Naive thymus-derived CD4-positive, alpha-beta T cell (primary cell): ENCODE data around the gene ATP5PD. TPM values are rescaled to one million over a fixed set of nuclear protein-coding genes. Genes with fewer than 3 reads are reported as not detected.

Source experiments
- ATAC-seq: fragments of 150-1000 bp; cut with Tn5 transposase; 2 replicates; pipeline ENCODE4 v1.10.0; 2021; ENCODE audit warnings: mild to moderate bottlenecking, moderate library complexity
- CTCF ChIA-PET: fragments of 350-600 bp; sonication (Branson Sonifier 250); formaldehyde crosslinking; loops from one replicate; lab custom pipeline; 2021; ENCODE audit warnings: antibody characterized with exemption; lab: Charles Lee
- POLR2A ChIA-PET: fragments of 350-600 bp; sonication (Branson Sonifier 250); formaldehyde crosslinking; loops from one replicate; lab custom pipeline; 2021; ENCODE audit warnings: antibody characterized with exemption, inconsistent platforms; lab: Charles Lee
- DNase-seq, 9 donors: peaks; one replicate each; pipeline versions ENCODE4 v3.0.0 to v3.0.0-alpha.2; 2020 to 2022; ENCODE audit warnings: mixed read lengths in 1 of 9
- H3K27ac ChIP-seq: one replicate; pipeline ENCODE4 v1.7.0; 2013; ENCODE audit warnings: mild to moderate bottlenecking, low read depth, low read length, moderate library complexity
- H3K27me3 ChIP-seq, 2 donors: one replicate each; pipeline ENCODE4 v1.7.0; 2013; ENCODE audit warnings: low read length in 2 of 2, mild to moderate bottlenecking in 2 of 2, moderate library complexity in 2 of 2; ENCODE audit not compliant: control insufficient read depth in 2 of 2, insufficient read depth in 2 of 2
- H3K36me3 ChIP-seq, 3 experiments: 1 replicate in 2 of 3; 2 replicates in 1 of 3; pipeline ENCODE4 v1.7.0; 2013; ENCODE audit warnings: low read length in 3 of 3, mild to moderate bottlenecking in 3 of 3, moderate library complexity in 1 of 3; ENCODE audit not compliant: insufficient read depth in 3 of 3, control insufficient read depth in 2 of 3
- H3K4me1 ChIP-seq, 2 donors: one replicate each; pipeline ENCODE4 v1.7.0; 2013; ENCODE audit warnings: low read length in 2 of 2, mild to moderate bottlenecking in 2 of 2, moderate library complexity in 1 of 2; ENCODE audit not compliant: control insufficient read depth in 2 of 2, insufficient read depth in 2 of 2
- H3K4me3 ChIP-seq: 2 replicates; pipeline ENCODE4 v1.7.0; 2013; ENCODE audit warnings: mild to moderate bottlenecking, low read length
- H3K9me3 ChIP-seq, 3 experiments: 1 replicate in 2 of 3; 2 replicates in 1 of 3; pipeline ENCODE4 v1.7.0; 2013; ENCODE audit warnings: low read length in 3 of 3; ENCODE audit not compliant: control insufficient read depth in 2 of 3
- H3K27ac Mint-ChIP-seq, 9 donors: one replicate each; pipeline ENCODE4 v1.8.0; 2020 to 2022; ENCODE audit warnings: mixed read lengths in 9 of 9, mild to moderate bottlenecking in 8 of 9, moderate library complexity in 5 of 9, inconsistent platforms in 2 of 9
- H3K27me3 Mint-ChIP-seq, 5 donors: one replicate each; pipeline ENCODE4 v1.8.0; 2021 to 2022; ENCODE audit warnings: mixed read lengths in 5 of 5, mild to moderate bottlenecking in 1 of 5
- H3K36me3 Mint-ChIP-seq, 5 donors: one replicate each; pipeline ENCODE4 v1.8.0; 2020 to 2022; ENCODE audit warnings: mixed read lengths in 5 of 5, mild to moderate bottlenecking in 3 of 5, inconsistent platforms in 1 of 5
- H3K4me1 Mint-ChIP-seq, 7 donors: one replicate each; pipeline ENCODE4 v1.8.0; 2020 to 2022; ENCODE audit warnings: mixed read lengths in 7 of 7, mild to moderate bottlenecking in 3 of 7, inconsistent platforms in 1 of 7
- H3K4me3 Mint-ChIP-seq, 10 donors: one replicate each; pipeline ENCODE4 v1.8.0; 2020 to 2022; ENCODE audit warnings: mild to moderate bottlenecking in 10 of 10, mixed read lengths in 10 of 10, moderate library complexity in 6 of 10, inconsistent platforms in 2 of 10
- H3K9me3 Mint-ChIP-seq, 11 donors: one replicate each; pipeline ENCODE4 v1.8.0; 2020 to 2022; ENCODE audit warnings: mixed read lengths in 11 of 11, mild to moderate bottlenecking in 4 of 11, inconsistent platforms in 1 of 11, moderate library complexity in 1 of 11
- intact Hi-C, 2 donors: fragments of 100-400 bp; cut with micrococcal nuclease; formaldehyde crosslinking; loops; one replicate each; pipeline ENCODE4 v1.15.1; 2023
- polyA plus RNA-seq, 2 donors: library from polyadenylated mRNA; unstranded; fragments of 300-500 nt; fragmentation: Illumina TruSeq; gene quantifications; one replicate each; pipeline ENCODE4 v1.2.3, GENCODE V29; 2021
- total RNA-seq, 6 experiments: library from RNA in 5 of 6; stranded (reverse) in 5 of 6; gene quantifications; 1 replicate in 5 of 6; 2 replicates in 1 of 6; pipeline ENCODE4 v1.2.3 and lab custom pipeline; 2021 to 2026

ATP5PD gene
- total and polyA plus RNA-seq, 7 experiments from 2014 or later, result 113 to 478 (median 167) TPM

DNA sequence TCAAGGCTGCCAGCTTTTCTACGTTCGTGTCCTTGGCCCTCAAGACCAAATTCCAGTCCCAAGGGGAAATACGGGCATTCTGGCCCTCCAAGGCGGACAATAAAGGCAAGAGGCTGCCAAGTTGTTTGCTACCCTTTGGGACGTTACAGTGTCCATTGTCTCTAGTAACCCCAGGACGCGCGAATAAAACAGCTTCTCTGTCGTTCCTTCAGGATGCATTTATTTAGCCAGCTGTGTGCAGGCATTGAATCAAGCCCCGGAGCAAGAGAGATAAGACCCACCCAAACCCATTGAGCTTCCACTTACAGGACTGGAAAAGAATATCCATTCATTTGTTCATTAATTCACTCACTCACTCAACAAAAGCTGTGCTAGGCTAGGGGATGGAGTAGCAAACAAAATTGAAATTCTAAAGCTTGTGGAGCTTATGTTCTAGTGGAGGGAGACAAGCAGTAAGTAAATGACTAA lies 33.6 kb downstream of the ATP5PD start:
- H3K4me3 ChIP-seq, result peak overlapping the region; percentile 69
- H3K4me3 Mint-ChIP-seq, result peak overlapping the region; percentile 76 to 98 (median 94)
- H3K9me3 Mint-ChIP-seq, result no peaks in the 10 kb centered on the region
- H3K27me3 Mint-ChIP-seq, result peaks cover 0 to 4% (median 0%) of the 10 kb centered on the region in 5 donors
- CTCF ChIA-PET, result interaction anchor here (0.6 to 5.1 kb wide), 13 partner anchors 9 to 362 kb away, joined by 3 to 42 read pairs (median 5); partner anchors contain the start of gene HID1
- POLR2A ChIA-PET, result interaction anchor here (0.6 to 3.7 kb wide), 31 partner anchors 8 to 472 kb away, joined by 3 to 50 read pairs (median 5); partner anchors contain the start of genes ARMC7, ATP5PD, CDR2L and GGA3
- H3K27me3 ChIP-seq, result no peaks in the 10 kb centered on the region
- H3K27ac Mint-ChIP-seq, result peak overlapping the region; percentile 5 to 97 (median 92)
- no peak for ATAC-seq
- peak overlapping the region; percentile 83 for H3K27ac ChIP-seq
- no peaks in the 10 kb centered on the region for H3K9me3 ChIP-seq
- H3K36me3 Mint-ChIP-seq, result peaks cover 0 to 20% (median 7%) of the 10 kb centered on the region in 5 donors
- intact Hi-C loops, result loop anchor here in 1 of 2 donors (2.0 kb wide), 1 partner anchor 26 kb away; the partner anchor contains the start of gene CDR2L
- H3K4me1 Mint-ChIP-seq, result peaks cover 25 to 38% (median 35%) of the 10 kb centered on the region in 7 donors
- peaks cover 9 to 14% of the 10 kb centered on the region in 2 donors for H3K4me1 ChIP-seq
- H3K36me3 ChIP-seq, result peaks cover 0 to 14% (median 0%) of the 10 kb centered on the region in 3 experiments
- DNase-seq, result no peak

DNA sequence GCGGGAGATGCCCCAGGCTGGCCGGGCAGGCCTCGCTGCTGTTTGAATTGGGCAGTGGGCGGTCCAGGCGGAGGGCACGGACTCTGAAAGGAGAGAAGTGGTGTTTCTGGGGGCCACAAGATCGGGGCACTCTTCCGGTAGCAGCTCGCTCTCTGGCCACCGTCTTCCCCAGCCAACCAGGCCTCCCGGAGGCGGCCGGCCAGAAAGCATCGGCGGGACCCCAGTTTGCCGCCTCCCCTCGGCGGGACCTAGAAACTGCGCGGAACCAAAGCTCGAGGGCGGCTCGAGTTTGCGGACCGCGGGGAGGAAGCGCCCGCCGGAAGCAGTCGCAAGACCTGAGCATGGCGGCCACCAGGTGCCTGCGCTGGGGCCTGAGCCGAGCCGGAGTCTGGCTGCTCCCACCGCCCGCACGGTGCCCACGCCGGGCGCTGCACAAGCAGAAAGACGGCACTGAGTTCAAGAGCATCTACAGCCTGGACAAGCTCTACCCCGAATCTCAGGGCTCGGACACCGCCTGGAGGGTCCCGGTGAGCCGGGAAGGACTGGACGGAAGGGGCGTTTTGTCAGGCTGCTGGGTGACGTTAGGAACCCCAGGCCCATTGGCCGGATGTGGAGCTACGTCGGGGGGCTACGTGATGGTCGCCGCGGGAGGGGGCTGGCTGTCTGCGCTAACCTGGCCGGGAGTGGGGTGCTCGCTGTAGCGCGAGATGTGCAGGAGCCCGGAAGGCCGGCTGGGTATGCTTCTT lies 34.2 kb downstream of the ATP5PD start, which contains the start of gene MRPL58:
TSS of gene MRPL58 (plus strand) at position 325 of the 746 bp plus-strand sequence. CDS start at position 342, 17 bp downstream.
- no peaks in the 10 kb centered on the region for H3K9me3 ChIP-seq
- peaks cover 25 to 38% (median 35%) of the 10 kb centered on the region in 7 donors for H3K4me1 Mint-ChIP-seq
- peaks cover 0 to 4% (median 0%) of the 10 kb centered on the region in 5 donors for H3K27me3 Mint-ChIP-seq
- H3K36me3 ChIP-seq, result peaks cover 0 to 14% (median 0%) of the 10 kb centered on the region in 3 experiments
- no peaks in the 10 kb centered on the region for H3K9me3 Mint-ChIP-seq
- ChIA-PET CTCF (interaction anchor here (0.6 to 5.1 kb wide), 19 partner anchors 9 to 622 kb away, joined by 3 to 42 read pairs (median 4); partner anchors contain the start of genes CDR2L, HID1 and OTOP2), POLR2A (interaction anchor here (0.6 to 3.7 kb wide), 40 partner anchors 8 to 472 kb away, joined by 3 to 50 read pairs (median 4); partner anchors contain the start of genes ARMC7, ATP5PD, CDR2L and GGA3)
- H3K4me1 ChIP-seq, result peaks cover 9 to 14% of the 10 kb centered on the region in 2 donors
- H3K27me3 ChIP-seq, result no peaks in the 10 kb centered on the region
- H3K4me3 ChIP-seq, result peak within 1 kb of the TSS; percentile 69
- H3K27ac ChIP-seq, result peak within 1 kb of the TSS; percentile 83
- ATAC-seq, result peak; percentile 97
- peak within 1 kb of the TSS; percentile 5 to 97 (median 92) for H3K27ac Mint-ChIP-seq
- DNase-seq, result peak; percentile 66 to 81 (median 75)
- H3K36me3 Mint-ChIP-seq, result peaks cover 0 to 16% (median 7%) of the 10 kb centered on the region in 5 donors
- peak within 1 kb of the TSS; percentile 76 to 98 (median 94) for H3K4me3 Mint-ChIP-seq
- intact Hi-C loops, result loop anchor here (1.0 to 2.0 kb wide), 8 partner anchors 20 to 51 kb away; partner anchors contain the start of genes CDR2L (in 2 of the 2), ATP5PD (in 1 of the 2) and KCTD2 (in 1 of the 2)

DNA sequence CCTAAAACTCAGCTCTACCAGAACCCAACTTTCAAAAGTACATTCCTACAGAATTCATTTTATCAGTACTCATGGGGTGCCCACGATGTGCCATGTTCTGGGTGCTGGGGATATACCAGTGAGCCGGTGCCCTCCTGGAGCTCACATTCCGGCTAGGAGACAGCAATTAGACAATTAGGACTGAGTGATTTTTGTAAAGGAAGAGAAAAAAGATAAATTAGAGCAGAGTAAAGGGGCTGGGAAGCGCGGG lies 34.7 kb downstream of the ATP5PD start:
- H3K27ac ChIP-seq, result peak overlapping the region; percentile 83
- no peak for DNase-seq
- no peaks in the 10 kb centered on the region for H3K27me3 ChIP-seq
- Mint-ChIP-seq H3K4me1 (peaks cover 25 to 38% (median 35%) of the 10 kb centered on the region in 7 donors), H3K36me3 (peaks cover 0 to 16% (median 7%) of the 10 kb centered on the region in 5 donors), H3K9me3 (no peaks in the 10 kb centered on the region), H3K27me3 (peaks cover 0 to 4% (median 0%) of the 10 kb centered on the region in 5 donors), H3K4me3 (peak overlapping the region; percentile 76 to 98 (median 94)), H3K27ac (peak overlapping the region in 8 of 9 donors; percentile 82 to 97 (median 92))
- ChIA-PET POLR2A (interaction anchor here (0.6 to 3.7 kb wide), 31 partner anchors 9 to 473 kb away, joined by 3 to 50 read pairs (median 5); partner anchors contain the start of genes ARMC7, ATP5PD, CDR2L and GGA3), CTCF (interaction anchor here (0.7 to 5.1 kb wide), 14 partner anchors 12 to 622 kb away, joined by 3 to 42 read pairs (median 4); partner anchors contain the start of genes CDR2L, HID1 and OTOP2)
- H3K4me3 ChIP-seq, result peak overlapping the region; percentile 69
- no peaks in the 10 kb centered on the region for H3K9me3 ChIP-seq
- peaks cover 9 to 14% of the 10 kb centered on the region in 2 donors for H3K4me1 ChIP-seq
- ATAC-seq, result no peak
- H3K36me3 ChIP-seq, result peaks cover 0 to 13% (median 0%) of the 10 kb centered on the region in 3 experiments
- intact Hi-C loops, result loop anchor here (1.0 to 2.0 kb wide), 8 partner anchors 20 to 51 kb away; partner anchors contain the start of genes CDR2L (in 2 of the 2), ATP5PD (in 1 of the 2) and KCTD2 (in 1 of the 2)

GRCh38 chr17:75011401-75012095 lies 35.2 kb downstream of the ATP5PD start:
- intact Hi-C loops, result loop anchor here (1.0 to 2.0 kb wide), 8 partner anchors 21 to 50 kb away; partner anchors contain the start of genes CDR2L (in 2 of the 2), ATP5PD (in 1 of the 2) and KCTD2 (in 1 of the 2)
- ChIA-PET CTCF (interaction anchor here (0.7 to 5.1 kb wide), 13 partner anchors 12 to 622 kb away, joined by 3 to 42 read pairs (median 4); partner anchors contain the start of genes CDR2L, HID1 and OTOP2), POLR2A (interaction anchor here (0.6 to 3.7 kb wide), 24 partner anchors 11 to 383 kb away, joined by 3 to 50 read pairs (median 8); partner anchors contain the start of genes ARMC7, ATP5PD, CDR2L and GGA3)
- Histone ChIP-seq H3K27me3 (no peaks in the 10 kb centered on the region), H3K9me3 (no peaks in the 10 kb centered on the region), H3K4me3 (peak overlapping the region; percentile 69), H3K4me1 (peaks cover 9 to 14% of the 10 kb centered on the region in 2 donors), H3K36me3 (peaks cover 0 to 8% (median 0%) of the 10 kb centered on the region in 3 experiments), H3K27ac (peak overlapping the region; percentile 83)
- Mint-ChIP-seq H3K9me3 (no peaks in the 10 kb centered on the region), H3K36me3 (peaks cover 0 to 16% (median 7%) of the 10 kb centered on the region in 5 donors), H3K4me1 (peaks cover 25 to 38% (median 35%) of the 10 kb centered on the region in 7 donors), H3K4me3 (peak overlapping the region; percentile 76 to 98 (median 94)), H3K27ac (peak overlapping the region in 8 of 9 donors; percentile 82 to 97 (median 92)), H3K27me3 (peaks cover 0 to 4% (median 0%) of the 10 kb centered on the region in 5 donors)
- no peak for DNase-seq
- no peak for ATAC-seq

- intact Hi-C loops, result no loop called here
- ChIA-PET POLR2A (interaction anchor here (0.6 to 3.7 kb wide), 15 partner anchors 10 to 251 kb away, joined by 3 to 50 read pairs (median 10); partner anchors contain the start of genes ATP5PD, CDR2L, FDXR and GGA3), CTCF (interaction anchor here (0.8 to 5.1 kb wide), 9 partner anchors 23 to 100 kb away, joined by 3 to 42 read pairs (median 6); partner anchors contain the start of genes CDR2L and HID1)
- H3K27me3 ChIP-seq, result no peaks in the 10 kb centered on the region
- no peak overlapping the region for H3K27ac ChIP-seq
- no peaks in the 10 kb centered on the region for H3K9me3 ChIP-seq
- H3K36me3 ChIP-seq, result peaks cover 0 to 5% (median 0%) of the 10 kb centered on the region in 3 experiments
- Mint-ChIP-seq H3K4me1 (peaks cover 22 to 38% (median 30%) of the 10 kb centered on the region in 7 donors), H3K27ac (peak overlapping the region in 6 of 9 donors; percentile 5 to 95 (median 64)), H3K4me3 (peak overlapping the region; percentile 18 to 98 (median 52)), H3K36me3 (peaks cover 0 to 11% (median 3%) of the 10 kb centered on the region in 5 donors), H3K9me3 (no peaks in the 10 kb centered on the region), H3K27me3 (peaks cover 0 to 4% (median 0%) of the 10 kb centered on the region in 5 donors)
- no peak overlapping the region for H3K4me3 ChIP-seq
- DNase-seq (no peak), ATAC-seq (no peak)
- H3K4me1 ChIP-seq, result peaks cover 9 to 14% of the 10 kb centered on the region in 2 donors
Observed at GRCh38 chr17:75010683-75011400, 35.9 kb downstream of the ATP5PD start.
